HEK293 (cell line): ENCODE measurements around the gene OR2AG2.
"Not testable (repeated sequence)": the region's sequence is repeated elsewhere in the genome, so short reads cannot be mapped to it uniquely, and the experiment has no call there.

Experiments
- HOXA7 ChIP-seq: sonication (generic); formaldehyde crosslinking; IDR thresholded peaks from 2 replicates; pipeline ENCODE4 v1.8.1; 2022; ENCODE audit warnings: missing genetic modification reagents, borderline replicate concordance
- SCRT1 ChIP-seq: fragments of 450-650 bp; formaldehyde crosslinking; IDR thresholded peaks from 2 replicates; pipeline ENCODE4 v1.5.1; 2016; ENCODE audit warnings: missing biosample characterization, missing genetic modification characterization, borderline replicate concordance
- SCRT2 ChIP-seq: fragments of 450-650 bp; formaldehyde crosslinking; IDR thresholded peaks from 2 replicates; pipeline ENCODE4 v1.5.1; 2016; ENCODE audit warnings: missing biosample characterization, missing genetic modification characterization
- ZNF274 ChIP-seq, 2 experiments: fragments of 200-500 bp in 1 of 2; fragments of 450-650 bp in 1 of 2; sonication (Bioruptor generic) in 1 of 2; formaldehyde crosslinking in 1 of 2; IDR thresholded peaks; 2 replicates each; pipeline versions ENCODE4 v1.5.1 to v1.6.1; 2014 to 2016; ENCODE audit warnings: borderline replicate concordance in 1 of 2, inconsistent platforms in 1 of 2, low read length in 1 of 2, missing biosample characterization in 1 of 2, missing genetic modification characterization in 1 of 2
- TF ChIP-seq, protein P1 (sequence below): fragments of 450-650 bp; formaldehyde crosslinking; IDR thresholded peaks from 2 replicates; pipeline ENCODE4 v1.5.1; 2016; ENCODE audit warnings: missing biosample characterization, missing genetic modification characterization
- TF ChIP-seq, protein P2 (sequence below): fragments of 450-650 bp; formaldehyde crosslinking; IDR thresholded peaks from 2 replicates; pipeline ENCODE4 v1.5.1; 2016; ENCODE audit warnings: missing biosample characterization, missing genetic modification characterization
- TF ChIP-seq, protein P3 (sequence below): fragments of 450-650 bp; formaldehyde crosslinking; conservative IDR thresholded peaks from 2 replicates; pipeline ENCODE4 v1.5.1; 2016; ENCODE audit warnings: low read depth, missing biosample characterization, missing genetic modification characterization

DNA sequence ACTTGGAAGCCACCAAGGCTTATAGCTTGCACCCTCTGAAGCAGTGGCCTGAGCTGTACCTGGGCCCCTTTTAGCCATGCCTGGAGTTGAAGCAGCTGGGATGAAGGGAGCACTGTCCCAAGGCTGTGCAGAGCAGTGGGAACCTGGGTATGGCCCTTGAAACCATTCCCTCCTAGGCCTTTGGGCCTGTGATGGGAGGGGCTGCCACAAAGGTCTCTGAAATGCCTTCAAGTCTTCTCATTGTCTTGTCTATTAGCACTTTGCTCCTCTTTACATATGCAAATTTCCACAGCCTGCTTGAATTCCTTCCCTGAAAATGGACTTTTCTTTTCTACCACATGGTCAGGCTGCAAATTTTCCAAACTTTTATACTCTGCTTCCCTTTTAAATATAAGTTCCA lies 29.3 kb upstream of the OR2AG2 start:
- TF ChIP-seq, protein P1, sequence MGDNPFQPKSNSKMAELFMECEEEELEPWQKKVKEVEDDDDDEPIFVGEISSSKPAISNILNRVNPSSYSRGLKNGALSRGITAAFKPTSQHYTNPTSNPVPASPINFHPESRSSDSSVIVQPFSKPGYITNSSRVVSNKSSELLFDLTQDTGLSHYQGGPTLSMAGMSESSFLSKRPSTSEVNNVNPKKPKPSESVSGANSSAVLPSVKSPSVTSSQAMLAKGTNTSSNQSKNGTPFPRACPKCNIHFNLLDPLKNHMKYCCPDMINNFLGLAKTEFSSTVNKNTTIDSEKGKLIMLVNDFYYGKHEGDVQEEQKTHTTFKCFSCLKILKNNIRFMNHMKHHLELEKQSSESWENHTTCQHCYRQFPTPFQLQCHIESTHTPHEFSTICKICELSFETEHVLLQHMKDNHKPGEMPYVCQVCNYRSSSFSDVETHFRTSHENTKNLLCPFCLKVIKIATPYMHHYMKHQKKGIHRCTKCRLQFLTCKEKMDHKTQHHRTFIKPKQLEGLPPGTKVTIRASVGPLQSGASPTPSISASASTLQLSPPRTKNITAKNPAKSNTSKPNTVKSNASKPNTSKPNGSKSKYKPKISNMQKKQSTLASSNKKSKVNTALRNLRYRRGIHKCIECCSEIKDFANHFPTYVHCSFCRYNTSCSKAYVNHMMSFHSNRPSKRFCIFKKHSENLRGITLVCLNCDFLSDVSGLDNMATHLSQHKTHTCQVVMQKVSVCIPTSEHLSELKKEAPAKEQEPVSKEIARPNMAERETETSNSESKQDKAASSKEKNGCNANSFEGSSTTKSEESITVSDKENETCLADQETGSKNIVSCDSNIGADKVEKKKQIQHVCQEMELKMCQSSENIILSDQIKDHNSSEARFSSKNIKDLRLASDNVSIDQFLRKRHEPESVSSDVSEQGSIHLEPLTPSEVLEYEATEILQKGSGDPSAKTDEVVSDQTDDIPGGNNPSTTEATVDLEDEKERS (tag by site-specific recombination), result not testable (repeated sequence)
- not testable (repeated sequence) for TF ChIP-seq SCRT1 (tag by site-specific recombination); HOXA7 (CRISPR knock-in tag); SCRT2; ZNF274 (IDR thresholded peaks at IDR 0.05; ENCODE audit: low read length); ZNF274 (tag by site-specific recombination; IDR thresholded peaks at IDR 0.05; ENCODE audit: borderline replicate concordance)
- TF ChIP-seq, protein P2, sequence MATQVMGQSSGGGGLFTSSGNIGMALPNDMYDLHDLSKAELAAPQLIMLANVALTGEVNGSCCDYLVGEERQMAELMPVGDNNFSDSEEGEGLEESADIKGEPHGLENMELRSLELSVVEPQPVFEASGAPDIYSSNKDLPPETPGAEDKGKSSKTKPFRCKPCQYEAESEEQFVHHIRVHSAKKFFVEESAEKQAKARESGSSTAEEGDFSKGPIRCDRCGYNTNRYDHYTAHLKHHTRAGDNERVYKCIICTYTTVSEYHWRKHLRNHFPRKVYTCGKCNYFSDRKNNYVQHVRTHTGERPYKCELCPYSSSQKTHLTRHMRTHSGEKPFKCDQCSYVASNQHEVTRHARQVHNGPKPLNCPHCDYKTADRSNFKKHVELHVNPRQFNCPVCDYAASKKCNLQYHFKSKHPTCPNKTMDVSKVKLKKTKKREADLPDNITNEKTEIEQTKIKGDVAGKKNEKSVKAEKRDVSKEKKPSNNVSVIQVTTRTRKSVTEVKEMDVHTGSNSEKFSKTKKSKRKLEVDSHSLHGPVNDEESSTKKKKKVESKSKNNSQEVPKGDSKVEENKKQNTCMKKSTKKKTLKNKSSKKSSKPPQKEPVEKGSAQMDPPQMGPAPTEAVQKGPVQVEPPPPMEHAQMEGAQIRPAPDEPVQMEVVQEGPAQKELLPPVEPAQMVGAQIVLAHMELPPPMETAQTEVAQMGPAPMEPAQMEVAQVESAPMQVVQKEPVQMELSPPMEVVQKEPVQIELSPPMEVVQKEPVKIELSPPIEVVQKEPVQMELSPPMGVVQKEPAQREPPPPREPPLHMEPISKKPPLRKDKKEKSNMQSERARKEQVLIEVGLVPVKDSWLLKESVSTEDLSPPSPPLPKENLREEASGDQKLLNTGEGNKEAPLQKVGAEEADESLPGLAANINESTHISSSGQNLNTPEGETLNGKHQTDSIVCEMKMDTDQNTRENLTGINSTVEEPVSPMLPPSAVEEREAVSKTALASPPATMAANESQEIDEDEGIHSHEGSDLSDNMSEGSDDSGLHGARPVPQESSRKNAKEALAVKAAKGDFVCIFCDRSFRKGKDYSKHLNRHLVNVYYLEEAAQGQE (tag by site-specific recombination), result not testable (repeated sequence)
- TF ChIP-seq, protein P3, sequence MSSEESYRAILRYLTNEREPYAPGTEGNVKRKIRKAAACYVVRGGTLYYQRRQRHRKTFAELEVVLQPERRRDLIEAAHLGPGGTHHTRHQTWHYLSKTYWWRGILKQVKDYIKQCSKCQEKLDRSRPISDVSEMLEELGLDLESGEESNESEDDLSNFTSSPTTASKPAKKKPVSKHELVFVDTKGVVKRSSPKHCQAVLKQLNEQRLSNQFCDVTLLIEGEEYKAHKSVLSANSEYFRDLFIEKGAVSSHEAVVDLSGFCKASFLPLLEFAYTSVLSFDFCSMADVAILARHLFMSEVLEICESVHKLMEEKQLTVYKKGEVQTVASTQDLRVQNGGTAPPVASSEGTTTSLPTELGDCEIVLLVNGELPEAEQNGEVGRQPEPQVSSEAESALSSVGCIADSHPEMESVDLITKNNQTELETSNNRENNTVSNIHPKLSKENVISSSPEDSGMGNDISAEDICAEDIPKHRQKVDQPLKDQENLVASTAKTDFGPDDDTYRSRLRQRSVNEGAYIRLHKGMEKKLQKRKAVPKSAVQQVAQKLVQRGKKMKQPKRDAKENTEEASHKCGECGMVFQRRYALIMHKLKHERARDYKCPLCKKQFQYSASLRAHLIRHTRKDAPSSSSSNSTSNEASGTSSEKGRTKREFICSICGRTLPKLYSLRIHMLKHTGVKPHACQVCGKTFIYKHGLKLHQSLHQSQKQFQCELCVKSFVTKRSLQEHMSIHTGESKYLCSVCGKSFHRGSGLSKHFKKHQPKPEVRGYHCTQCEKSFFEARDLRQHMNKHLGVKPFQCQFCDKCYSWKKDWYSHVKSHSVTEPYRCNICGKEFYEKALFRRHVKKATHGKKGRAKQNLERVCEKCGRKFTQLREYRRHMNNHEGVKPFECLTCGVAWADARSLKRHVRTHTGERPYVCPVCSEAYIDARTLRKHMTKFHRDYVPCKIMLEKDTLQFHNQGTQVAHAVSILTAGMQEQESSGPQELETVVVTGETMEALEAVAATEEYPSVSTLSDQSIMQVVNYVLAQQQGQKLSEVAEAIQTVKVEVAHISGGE (tag by site-specific recombination), result not testable (repeated sequence)
